ENCODE data around the gene AGAP1.

AGAP1 gene

DNA sequence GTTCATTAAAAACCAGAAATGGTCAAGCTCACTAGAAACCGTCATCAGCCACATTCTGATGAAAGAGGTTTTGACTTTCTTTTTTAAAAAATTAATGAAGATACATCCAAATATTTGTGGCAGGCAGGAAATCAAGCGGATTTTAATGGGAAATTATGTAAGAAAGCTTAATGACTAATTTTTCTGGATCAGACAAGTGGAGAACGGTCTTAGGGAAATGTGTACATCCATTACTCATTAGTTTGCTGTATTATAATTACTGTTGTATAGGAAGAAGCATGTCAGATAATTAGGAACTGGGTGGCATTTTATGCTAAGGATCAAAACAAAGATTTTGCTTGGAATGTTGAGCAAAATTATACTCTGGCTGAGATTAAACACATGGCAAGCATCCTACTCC, 39.4 kb downstream of the AGAP1 start:
- no peak for ATAC-seq
- DNase-seq = no peak

DNA sequence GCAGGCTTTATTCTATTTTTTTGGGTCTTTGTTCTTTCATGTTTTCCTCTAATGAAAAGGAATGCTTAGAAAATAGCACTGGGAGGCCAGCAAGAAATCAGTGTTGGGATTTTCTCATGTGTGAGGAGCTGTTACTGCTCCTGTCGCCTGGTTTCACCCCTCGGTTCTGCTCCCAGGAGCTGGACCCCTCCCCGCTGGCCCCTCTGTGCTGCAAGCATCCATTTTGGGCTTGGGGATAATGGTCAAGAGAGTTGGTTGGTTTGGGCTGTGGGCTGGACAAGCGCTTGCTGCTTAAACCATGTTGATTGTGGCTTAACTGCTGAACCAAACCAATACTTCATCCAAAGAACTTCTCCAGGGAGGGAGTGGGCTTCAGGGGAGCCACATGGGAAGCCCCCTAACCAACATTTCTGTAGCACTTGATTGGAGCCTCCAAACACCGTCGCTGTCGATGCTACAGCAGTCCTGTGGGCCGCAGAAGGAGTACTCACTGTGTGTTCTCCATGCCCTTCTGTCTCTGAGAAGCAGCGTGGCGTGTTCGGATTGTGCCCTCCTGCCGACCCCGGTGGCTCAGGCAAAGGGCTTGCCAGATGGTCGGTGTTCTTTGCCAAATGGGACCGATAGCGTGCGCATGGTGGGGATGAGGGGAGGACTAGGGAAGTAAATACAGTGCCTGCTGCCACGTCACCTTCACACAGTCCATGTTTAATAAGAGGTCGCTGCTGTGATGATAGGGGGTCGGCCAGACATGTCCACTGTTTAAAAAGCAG, 40.0 kb downstream of the AGAP1 start:
- DNase-seq = no peak
- ATAC-seq = no peak

DNA sequence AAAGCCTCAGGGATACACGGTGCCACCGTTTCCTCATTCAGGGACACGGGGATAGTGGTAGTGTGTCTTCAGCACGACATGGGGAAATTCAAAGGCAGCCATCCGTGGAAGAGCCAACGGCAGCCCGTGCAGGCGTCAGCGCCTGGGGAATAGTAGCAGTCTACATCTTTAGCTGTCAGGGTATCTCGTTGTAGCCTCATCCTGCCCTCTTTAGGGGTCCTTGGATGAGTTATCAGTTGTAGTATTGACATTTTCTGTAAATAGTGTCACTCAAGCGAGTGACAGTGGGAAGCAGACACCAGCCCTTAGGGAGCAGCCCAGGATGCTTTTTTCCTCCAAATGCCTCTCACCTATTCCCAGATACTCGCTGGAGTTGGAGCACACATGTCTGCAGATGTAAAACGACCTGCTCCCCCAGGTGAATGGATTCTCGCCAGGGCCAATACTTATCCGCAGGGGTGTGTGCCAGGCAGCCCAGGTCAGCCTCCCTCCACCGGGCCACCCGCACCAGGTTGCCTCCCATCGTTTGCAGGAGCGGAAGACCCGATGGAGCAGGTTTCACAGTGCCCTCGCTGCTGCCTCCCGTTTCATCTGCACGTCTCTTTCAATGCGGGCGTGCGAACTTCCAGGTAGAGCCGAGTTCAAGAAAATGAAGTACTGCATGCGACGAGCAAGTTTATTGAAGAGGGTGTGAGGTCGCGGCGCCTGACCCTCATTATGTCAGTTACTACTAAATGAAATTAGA, 41.0 kb downstream of the AGAP1 start:
- ATAC-seq = no peak
- no peak for DNase-seq

DNA sequence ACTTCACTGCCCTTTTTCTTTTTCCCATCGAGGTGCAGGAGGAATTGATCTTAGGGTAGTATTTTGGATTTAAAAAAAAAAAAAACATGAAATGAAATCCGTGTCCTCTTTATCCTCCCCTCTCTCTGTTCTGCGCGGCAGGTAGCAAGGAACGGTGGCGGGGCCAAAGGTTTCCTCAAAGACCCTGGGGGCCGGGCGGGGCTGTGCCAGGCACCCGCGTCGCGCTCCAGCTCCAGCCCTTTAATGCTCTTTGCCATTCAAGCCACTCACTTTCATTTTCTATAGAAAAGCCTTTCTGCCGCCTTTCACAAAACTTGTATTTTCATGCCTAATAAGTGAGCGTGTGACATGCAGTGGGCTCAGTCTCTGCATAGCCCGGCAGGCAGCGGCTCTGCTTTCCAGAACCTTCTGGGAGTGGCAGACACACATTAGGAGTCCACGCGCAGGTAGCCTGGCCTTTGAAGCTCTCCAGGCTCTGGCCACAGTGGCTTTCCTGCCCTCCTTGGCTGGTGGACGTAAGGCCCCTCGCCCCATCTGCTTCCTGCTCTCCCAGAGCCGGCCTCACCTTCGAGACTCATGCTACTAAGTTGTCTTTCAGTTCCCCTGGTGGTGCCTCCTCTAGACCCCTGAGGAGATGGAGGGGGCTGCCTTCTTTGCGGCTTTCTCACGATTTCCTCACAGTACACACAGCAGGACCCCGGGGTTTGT, 41.7 kb downstream of the AGAP1 start:
- no peak for DNase-seq
- ATAC-seq = no peak

GRCh38 chr2:235536711-235537110, 42.9 kb downstream of the AGAP1 start:
- ATAC-seq (no peak), DNase-seq (no peak)

DNA sequence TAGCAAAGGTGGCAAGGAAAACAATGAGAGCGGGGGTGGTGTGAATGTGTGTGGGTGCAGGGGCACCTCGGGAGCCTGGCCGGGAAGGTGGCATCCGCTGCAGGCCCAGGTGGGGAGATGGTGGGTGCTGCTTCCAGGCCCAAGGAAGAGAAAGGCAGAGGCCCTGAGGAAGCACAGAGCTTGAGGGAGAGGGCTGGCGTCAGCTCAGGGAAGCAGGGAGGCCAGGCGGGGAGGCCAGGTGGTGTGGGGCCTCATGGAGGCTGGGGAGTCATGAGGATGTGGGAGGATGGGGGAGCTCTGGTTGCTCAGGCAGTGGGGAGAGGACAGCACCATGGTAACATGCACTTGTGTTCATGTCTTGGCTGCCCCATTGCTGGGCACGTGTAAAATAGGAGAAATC, 43.3 kb downstream of the AGAP1 start:
- ATAC-seq (no peak), DNase-seq (no peak)

GRCh38 chr2:235537587-235537986, 43.7 kb downstream of the AGAP1 start:
- ATAC-seq (no peak), DNase-seq (no peak)

GRCh38 chr2:235538144-235538639, 44.3 kb downstream of the AGAP1 start:
- ATAC-seq (no peak), DNase-seq (no peak)

DNA sequence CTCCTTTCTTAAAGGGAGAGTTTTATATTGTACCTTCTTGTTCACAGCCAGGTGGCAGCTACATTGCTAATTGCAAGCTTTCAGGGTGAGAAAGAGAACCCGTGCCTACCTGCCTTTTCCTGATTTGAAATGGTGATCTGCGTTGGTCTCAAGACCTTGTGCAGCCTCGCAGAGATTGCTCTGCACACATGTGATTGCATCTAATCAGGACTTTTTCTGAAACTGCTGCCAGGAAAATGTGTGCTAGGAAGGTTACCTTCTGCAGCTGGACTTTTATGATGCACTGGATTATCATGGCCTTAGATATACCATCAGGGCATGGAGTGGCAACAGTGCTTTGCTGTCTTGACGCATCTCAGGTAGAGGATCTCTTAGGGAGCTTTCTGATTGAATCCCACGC, 45.1 kb downstream of the AGAP1 start:
- no peak for DNase-seq
- ATAC-seq = no peak

DNA sequence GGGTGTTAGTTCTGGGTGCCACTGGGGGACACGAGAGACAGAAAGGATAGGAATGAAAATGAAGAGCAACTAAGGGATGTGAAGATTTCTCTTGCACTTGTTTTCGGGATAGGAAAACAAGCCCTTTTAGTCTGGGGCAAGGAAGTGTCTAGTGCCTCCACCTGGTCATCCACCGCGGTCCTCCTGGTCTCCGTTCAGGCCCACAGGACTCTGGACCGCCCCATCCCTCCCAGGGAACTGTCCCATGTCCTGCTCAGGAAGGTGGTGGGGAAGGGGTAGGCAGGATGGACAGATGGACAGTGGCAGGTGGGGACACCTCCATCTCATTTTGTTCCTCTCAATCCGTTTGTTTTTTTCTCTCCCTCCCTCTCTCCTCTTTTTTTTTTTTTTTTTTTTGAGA, 45.9 kb downstream of the AGAP1 start:
- no peak for DNase-seq
- no peak for ATAC-seq

DNA sequence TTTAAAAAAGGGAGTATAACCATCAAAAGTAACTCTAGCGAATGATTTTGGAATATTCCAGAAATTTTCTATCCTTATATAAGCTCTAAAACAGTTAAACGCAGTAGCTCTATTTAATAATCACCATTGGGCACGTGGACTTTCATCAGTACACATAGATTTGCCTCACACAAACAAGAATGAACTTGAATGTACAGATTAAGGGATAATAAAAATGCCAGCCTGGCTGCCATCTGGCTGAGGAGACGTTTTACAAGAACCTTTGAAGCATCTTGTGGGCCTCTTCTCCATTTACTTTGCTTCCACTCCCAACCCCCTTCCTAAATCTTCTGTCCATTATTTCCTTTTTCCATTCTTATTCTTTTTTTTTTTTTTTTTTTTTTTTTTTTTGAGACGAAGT, 47.2 kb downstream of the AGAP1 start:
- DNase-seq = no peak

GRCh38 chr2:235541838-235542549, 48.2 kb downstream of the AGAP1 start:
- no peak for ATAC-seq
- no peak for DNase-seq

More for the DNA sequence above, 47.2 kb downstream of the AGAP1 start:
- ATAC-seq = no peak

DNA sequence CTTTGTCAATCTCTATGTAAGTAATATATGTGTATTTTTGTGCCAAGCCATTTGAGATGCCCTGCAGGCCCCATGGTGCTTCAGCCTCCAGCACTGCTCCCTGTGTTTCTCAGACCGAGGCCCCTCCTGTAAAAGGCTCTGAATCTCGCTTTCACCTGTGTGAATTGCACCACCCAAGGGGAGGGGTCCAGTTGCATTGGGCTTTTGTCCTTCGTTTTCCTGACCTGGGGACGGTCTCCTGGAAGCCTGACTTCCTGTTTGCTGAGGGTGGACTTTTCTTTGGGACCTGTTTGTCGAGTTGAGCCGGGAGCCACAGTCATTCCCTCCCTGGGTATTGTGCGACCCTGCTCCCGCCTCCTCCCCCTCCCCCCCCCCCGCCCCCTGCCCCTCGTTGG, 48.9 kb downstream of the AGAP1 start:
- DNase-seq (no peak), ATAC-seq (no peak)

GRCh38 chr2:235543128-235543750, 49.4 kb downstream of the AGAP1 start:
- ATAC-seq = no peak

GRCh38 chr2:235543851-235544688, 50.2 kb downstream of the AGAP1 start:
- ATAC-seq = no peak
- DNase-seq = no peak

More at GRCh38 chr2:235543128-235543750, 49.4 kb downstream of the AGAP1 start:
- no peak for DNase-seq

GRCh38 chr2:235544689-235544969, 50.8 kb downstream of the AGAP1 start:
- no peak for DNase-seq
- ATAC-seq = no peak

GRCh38 chr2:235545339-235546150, 51.7 kb downstream of the AGAP1 start:
- DNase-seq (no peak), ATAC-seq (no peak)

DNA sequence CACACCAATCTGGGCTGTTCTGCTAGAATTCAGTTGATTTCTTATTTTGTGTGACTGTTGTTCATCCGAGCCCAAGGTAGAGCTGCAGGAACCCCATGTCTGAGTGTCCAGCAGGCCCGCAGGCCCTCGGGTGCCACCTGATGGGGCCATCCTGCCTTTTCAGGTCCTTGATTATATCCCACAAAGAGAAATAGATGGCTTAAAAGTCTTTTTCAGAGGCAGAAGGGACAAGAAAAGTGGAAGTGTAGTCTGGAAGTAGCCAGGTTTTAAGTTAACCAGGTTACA, 52.2 kb downstream of the AGAP1 start:
- no peak for DNase-seq
- no peak for ATAC-seq

DNA sequence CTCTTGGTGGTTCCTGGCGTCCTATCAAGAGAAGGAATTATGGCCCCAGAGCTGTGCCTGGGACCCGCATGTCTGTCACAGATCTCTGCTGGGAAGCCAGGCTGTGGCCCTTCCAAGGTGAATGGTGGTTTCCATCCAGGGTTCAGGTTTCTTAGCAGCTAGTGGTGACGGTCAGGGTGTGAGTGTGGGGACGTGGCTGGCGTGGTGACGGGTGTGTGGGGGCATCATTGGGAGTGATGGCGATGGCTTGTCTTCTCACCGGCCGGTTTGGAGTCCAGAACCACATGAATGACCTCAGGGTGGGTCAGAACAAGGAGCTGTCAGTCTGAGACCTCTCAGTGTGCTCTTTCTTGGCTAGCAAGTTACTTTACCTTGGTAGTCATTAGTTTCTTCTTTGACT, 52.6 kb downstream of the AGAP1 start:
- DNase-seq (no peak), ATAC-seq (no peak)

- no peak for DNase-seq
- ATAC-seq = no peak
These were observed 56.0 kb downstream of the AGAP1 start for GRCh38 chr2:235549735-235550377.
